ENCODE data around the gene EBI3.
"Not testable (repeated sequence)": the region's sequence is repeated elsewhere in the genome, so short reads cannot be mapped to it uniquely, and the experiment has no call there.

EBI3 gene

DNA sequence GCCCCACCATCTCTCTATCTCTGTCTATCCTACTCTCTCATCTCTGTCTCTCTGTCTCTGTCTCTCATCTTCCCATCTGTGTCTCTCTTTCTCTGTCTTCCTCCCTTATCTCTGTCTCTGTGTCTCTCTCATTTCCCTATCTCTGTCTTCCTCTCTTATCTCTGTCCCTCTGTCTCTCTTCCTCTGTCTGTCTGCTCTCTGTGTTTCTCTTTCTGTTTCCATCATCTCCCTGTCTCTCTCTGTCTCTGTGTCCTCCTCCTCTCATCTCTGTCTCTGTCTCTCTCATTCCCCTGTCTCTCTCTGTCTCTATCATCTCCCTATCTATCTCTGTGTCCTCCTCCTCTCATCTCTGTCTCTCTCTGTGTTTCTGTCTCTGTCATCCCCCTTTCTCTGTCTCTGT is 1.6 kb upstream of the EBI3 start:
- Histone ChIP-seq H3K27me3 (ENCODE audit: control insufficient read depth, insufficient read depth, low read length) (no peaks in the 10 kb centered on the region), H3K9me3 (ENCODE audit: control insufficient read depth, low read length) (no peaks in the 10 kb centered on the region), H3K79me2 (no peaks in the 10 kb centered on the region), H3K4me2 (ENCODE audit: low read length) (no peak overlapping the region), H3K27ac (no peak overlapping the region), H3K9ac (no peak overlapping the region), H3K4me3 (ENCODE audit: low read depth, low read length) (no peak overlapping the region), H3K36me3 (ENCODE audit: control insufficient read depth, insufficient read depth, low read length) (no peaks in the 10 kb centered on the region), H3K4me1 (no peaks in the 10 kb centered on the region), H2AFZ (no peak overlapping the region)
- TF ChIP-seq, protein P1, sequence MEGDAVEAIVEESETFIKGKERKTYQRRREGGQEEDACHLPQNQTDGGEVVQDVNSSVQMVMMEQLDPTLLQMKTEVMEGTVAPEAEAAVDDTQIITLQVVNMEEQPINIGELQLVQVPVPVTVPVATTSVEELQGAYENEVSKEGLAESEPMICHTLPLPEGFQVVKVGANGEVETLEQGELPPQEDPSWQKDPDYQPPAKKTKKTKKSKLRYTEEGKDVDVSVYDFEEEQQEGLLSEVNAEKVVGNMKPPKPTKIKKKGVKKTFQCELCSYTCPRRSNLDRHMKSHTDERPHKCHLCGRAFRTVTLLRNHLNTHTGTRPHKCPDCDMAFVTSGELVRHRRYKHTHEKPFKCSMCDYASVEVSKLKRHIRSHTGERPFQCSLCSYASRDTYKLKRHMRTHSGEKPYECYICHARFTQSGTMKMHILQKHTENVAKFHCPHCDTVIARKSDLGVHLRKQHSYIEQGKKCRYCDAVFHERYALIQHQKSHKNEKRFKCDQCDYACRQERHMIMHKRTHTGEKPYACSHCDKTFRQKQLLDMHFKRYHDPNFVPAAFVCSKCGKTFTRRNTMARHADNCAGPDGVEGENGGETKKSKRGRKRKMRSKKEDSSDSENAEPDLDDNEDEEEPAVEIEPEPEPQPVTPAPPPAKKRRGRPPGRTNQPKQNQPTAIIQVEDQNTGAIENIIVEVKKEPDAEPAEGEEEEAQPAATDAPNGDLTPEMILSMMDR (IDR thresholded peaks at IDR 0.05): no peak

GRCh38 chr19:4228765-4229178 is 551 bp upstream of the EBI3 start:
- no peaks in the 10 kb centered on the region for H3K27me3 ChIP-seq (ENCODE audit: control insufficient read depth, insufficient read depth, low read length)
- TF ChIP-seq, protein P1 (IDR thresholded peaks at IDR 0.05): no peak
- H3K9me3 ChIP-seq (ENCODE audit: control insufficient read depth, low read length): no peaks in the 10 kb centered on the region
- no peaks in the 10 kb centered on the region for H3K79me2 ChIP-seq
- H3K36me3 ChIP-seq (ENCODE audit: control insufficient read depth, insufficient read depth, low read length): no peaks in the 10 kb centered on the region
- no peak overlapping the region for H2AFZ ChIP-seq
- no peak overlapping the region for H3K4me3 ChIP-seq (ENCODE audit: low read depth, low read length)
- H3K4me2 ChIP-seq (ENCODE audit: low read length): no peak overlapping the region
- no peak overlapping the region for H3K27ac ChIP-seq
- H3K4me1 ChIP-seq: no peaks in the 10 kb centered on the region
- H3K9ac ChIP-seq: no peak overlapping the region

- H3K4me1 ChIP-seq; H3K79me2 ChIP-seq; H3K4me2 ChIP-seq (ENCODE audit: low read length); H3K27me3 ChIP-seq (ENCODE audit: control insufficient read depth, insufficient read depth, low read length); H3K27ac ChIP-seq; H2AFZ ChIP-seq; H3K9me3 ChIP-seq (ENCODE audit: control insufficient read depth, low read length); H3K4me3 ChIP-seq (ENCODE audit: low read depth, low read length); H3K36me3 ChIP-seq (ENCODE audit: control insufficient read depth, insufficient read depth, low read length); H3K9ac ChIP-seq: not testable (repeated sequence)
Observed at GRCh38 chr19:4230237-4230636, 914 bp downstream of the EBI3 start.

- not testable (repeated sequence) for H3K4me3 ChIP-seq (ENCODE audit: low read depth, low read length); H3K9me3 ChIP-seq (ENCODE audit: control insufficient read depth, low read length); H3K4me2 ChIP-seq (ENCODE audit: low read length); H3K27me3 ChIP-seq (ENCODE audit: control insufficient read depth, insufficient read depth, low read length); H3K27ac ChIP-seq; H3K9ac ChIP-seq; H2AFZ ChIP-seq; H3K79me2 ChIP-seq; H3K36me3 ChIP-seq (ENCODE audit: control insufficient read depth, insufficient read depth, low read length); H3K4me1 ChIP-seq
Observed at GRCh38 chr19:4231521-4231920, 2.2 kb downstream of the EBI3 start.

DNA sequence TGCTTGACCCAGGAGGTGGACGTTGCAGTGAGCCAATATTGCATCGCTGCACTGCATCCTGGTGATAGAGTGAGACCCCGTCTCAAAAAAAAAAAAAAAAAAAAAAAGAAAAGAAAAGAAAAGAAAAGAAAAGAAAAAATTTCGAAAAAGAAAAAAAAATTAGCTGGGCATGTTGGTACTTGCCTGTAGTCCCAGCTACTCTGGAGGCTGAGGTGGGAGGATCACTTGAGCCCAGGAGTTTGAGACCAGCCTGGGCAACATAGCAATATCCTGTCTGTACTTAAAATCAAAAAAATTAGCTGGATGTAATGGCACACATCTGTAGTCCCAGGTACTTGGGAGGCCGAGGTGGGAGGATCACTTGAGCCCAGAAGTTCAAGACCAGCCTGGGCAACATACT is 2.8 kb downstream of the EBI3 start:
- H3K9me3 ChIP-seq (ENCODE audit: control insufficient read depth, low read length); H3K27me3 ChIP-seq (ENCODE audit: control insufficient read depth, insufficient read depth, low read length); H3K4me2 ChIP-seq (ENCODE audit: low read length); H3K36me3 ChIP-seq (ENCODE audit: control insufficient read depth, insufficient read depth, low read length); H3K4me3 ChIP-seq (ENCODE audit: low read depth, low read length); H3K4me1 ChIP-seq; H3K9ac ChIP-seq; H3K27ac ChIP-seq; H3K79me2 ChIP-seq; H2AFZ ChIP-seq: not testable (repeated sequence)

- Histone ChIP-seq H3K36me3 (ENCODE audit: control insufficient read depth, insufficient read depth, low read length) (no peaks in the 10 kb centered on the region), H3K9ac (no peak overlapping the region), H3K27me3 (ENCODE audit: control insufficient read depth, insufficient read depth, low read length) (no peaks in the 10 kb centered on the region), H3K4me2 (ENCODE audit: low read length) (no peak overlapping the region), H3K27ac (no peak overlapping the region), H3K9me3 (ENCODE audit: control insufficient read depth, low read length) (no peaks in the 10 kb centered on the region), H3K4me3 (ENCODE audit: low read depth, low read length) (no peak overlapping the region), H3K4me1 (no peaks in the 10 kb centered on the region), H3K79me2 (no peaks in the 10 kb centered on the region), H2AFZ (no peak overlapping the region)
- TF ChIP-seq, protein P1 (IDR thresholded peaks at IDR 0.05): no peak
Observed at GRCh38 chr19:4232614-4233281, 3.4 kb downstream of the EBI3 start.
